HG03066 (cell line): ENCODE measurements around the gene DNALI1.
A peak's percentile ranks its signal among the peaks of the same experiment; 100 is the strongest.
"Not testable (repeated sequence)": the region's sequence is repeated elsewhere in the genome, so short reads cannot be mapped to it uniquely, and the experiment has no call there.

Experiments
- ATAC-seq: cut with Tn5 transposase; IDR thresholded peaks from one replicate; pipeline ENCODE4 v1.9.1; 2021; ENCODE audit warnings: low read depth; ENCODE audit not compliant: unreplicated experiment

Gene DNALI1

DNA sequence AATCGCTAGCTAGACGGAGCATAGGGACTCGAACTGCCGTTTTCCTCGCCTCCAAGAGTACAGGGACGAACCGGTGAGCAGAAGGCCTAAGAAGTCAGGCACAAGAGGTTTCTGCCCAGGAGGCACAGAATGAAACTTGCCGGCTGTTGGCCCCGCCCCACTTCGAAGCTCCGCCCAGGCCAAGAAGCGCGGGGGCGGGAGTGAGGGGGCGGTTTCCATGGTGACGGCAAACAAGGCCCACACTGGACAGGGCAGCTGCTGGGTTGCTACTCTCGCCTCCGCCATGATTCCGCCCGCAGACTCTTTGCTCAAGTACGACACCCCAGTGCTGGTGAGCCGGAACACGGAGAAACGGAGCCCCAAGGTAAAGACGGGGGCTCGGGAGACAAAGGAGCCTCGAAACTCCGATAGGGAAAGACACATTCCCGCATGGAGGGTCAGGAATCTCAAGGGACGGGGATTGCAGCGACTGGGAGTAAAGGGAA is at the start of gene DNALI1:
Gene DNALI1, plus strand, starts transcription at position 229 of the 485 bp plus-strand sequence. Its CDS starts 55 bp downstream, at position 284.
- no peak for ATAC-seq

- ATAC-seq: no peak
These were observed 47.6 kb upstream of the DNALI1 start for GRCh38 chr1:37509181-37509580.

DNA sequence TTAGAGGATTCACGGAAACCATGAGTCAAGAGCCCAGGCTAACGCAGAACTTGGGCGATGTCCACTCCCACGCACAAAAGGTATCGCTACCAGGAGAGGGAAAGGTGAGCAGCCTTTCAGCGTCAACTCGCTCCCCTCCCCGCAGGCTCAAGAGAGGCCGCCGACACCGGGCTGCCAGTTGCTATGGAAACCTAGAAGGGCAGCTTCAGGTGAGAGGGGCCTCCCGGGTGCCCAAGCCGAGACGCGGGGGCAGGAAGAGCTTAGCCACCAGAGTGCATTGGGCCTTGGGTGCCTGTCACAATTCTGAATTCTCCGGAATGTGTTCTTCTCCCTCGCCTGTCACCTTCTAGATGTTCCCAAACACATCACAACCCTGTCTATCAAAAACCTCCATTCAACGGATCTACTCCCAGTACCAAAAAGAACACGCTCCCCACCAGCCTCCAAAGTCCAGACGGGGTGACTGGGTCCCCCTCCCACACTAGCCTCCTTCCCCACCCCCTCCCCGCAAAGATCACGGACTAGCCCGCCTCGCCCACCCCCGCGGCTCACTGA is 42.9 kb upstream of the DNALI1 start:
- ATAC-seq: no peak

GRCh38 chr1:37514350-37515184 is 42.2 kb upstream of the DNALI1 start, which contains the start of gene MEAF6:
Gene MEAF6, minus strand, starts transcription at chr1:37514766. Its CDS starts 20 bp downstream, at chr1:37514746.
- ATAC-seq: peak; percentile 87

- ATAC-seq: no peak
These were observed 41.3 kb upstream of the DNALI1 start for GRCh38 chr1:37515185-37516034.

DNA sequence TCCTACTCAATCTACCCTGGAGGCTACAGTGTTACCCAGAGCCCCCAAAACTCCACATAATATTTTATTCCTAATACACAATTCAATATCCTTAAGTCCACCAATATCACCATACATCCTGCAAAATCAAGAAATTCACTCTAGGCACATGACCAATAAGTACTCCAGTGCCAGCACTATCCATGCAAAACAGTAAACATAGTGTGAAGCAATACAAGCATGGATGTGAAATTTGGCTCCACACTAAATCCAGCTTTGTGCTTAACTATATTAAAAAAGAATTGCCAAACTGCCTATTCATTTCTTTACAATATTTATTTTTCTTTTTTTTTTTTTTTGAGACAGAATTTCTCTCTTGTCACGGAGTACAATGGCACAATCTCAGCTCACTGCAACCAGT is 39.2 kb upstream of the DNALI1 start:
- ATAC-seq: no peak

DNA sequence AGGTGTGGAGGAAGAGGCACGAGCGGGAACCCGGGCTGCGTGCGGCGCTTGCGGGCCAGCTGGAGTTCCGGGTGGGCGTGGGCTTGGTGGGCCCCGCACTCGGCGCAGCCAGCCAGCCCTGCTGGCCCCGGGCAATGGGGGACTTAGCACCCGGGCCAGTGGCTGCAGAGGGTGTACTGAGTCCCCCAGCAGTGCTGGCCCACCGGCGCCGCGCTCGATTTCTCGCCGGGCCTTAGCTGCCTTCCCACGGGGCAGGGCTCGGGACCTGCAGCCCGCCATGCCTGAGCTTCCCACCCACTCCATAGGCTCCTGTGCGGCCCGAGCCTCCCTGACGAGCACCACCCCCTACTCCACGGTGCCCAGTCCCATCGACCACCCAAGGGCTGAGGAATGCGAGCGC is 38.5 kb upstream of the DNALI1 start:
- ATAC-seq: not testable (repeated sequence)

GRCh38 chr1:37518929-37519328 is 37.8 kb upstream of the DNALI1 start:
- ATAC-seq: not testable (repeated sequence)

GRCh38 chr1:37519613-37520012 is 37.1 kb upstream of the DNALI1 start:
- ATAC-seq: no peak

DNA sequence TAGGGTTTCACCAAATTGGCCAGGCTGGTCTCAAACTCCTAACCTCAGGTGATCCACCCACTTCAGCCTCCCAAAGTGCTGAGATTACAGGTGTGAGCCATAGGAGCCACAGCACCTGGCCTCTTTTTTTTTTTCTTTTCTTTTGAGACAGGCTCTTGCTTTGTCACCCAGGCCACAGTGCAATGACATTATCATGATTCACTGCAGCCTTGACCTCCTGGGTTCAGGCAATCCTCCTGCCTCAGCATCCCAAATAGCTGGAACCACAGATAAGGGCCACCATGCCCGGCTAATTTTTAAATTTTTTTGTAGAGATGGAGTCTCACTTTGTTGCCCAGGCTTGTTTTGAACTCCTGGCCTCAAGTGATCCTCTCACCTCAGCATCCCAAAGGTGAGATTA is 26.9 kb upstream of the DNALI1 start:
- ATAC-seq: not testable (repeated sequence)

- not testable (repeated sequence) for ATAC-seq
These were observed 24.2 kb upstream of the DNALI1 start for GRCh38 chr1:37532418-37533156.

GRCh38 chr1:37533317-37534093 is 23.2 kb upstream of the DNALI1 start:
- ATAC-seq: no peak

- ATAC-seq: no peak
These were observed 19.4 kb upstream of the DNALI1 start for GRCh38 chr1:37537378-37537777.

DNA sequence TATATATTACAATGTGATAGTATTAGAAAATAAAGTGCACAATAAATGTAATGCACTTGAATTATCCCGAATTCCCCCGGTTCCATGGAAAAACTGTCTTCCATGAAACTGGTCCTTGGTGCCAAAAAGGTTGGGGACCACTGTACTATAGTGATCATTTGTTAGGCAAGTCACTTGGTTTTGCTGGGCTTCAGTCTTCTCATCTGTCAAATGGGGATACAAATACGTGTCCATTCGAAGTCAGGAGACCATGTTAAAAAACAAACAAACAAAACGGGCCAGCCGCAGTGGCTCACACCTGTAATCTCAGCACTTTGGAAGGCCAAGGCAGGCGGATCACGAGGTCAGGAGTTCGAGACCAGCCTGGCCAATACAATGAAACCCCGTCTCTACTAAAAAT is 17.6 kb upstream of the DNALI1 start:
- ATAC-seq: not testable (repeated sequence)

- no peak for ATAC-seq
These were observed 16.5 kb upstream of the DNALI1 start for GRCh38 chr1:37540036-37540785.

DNA sequence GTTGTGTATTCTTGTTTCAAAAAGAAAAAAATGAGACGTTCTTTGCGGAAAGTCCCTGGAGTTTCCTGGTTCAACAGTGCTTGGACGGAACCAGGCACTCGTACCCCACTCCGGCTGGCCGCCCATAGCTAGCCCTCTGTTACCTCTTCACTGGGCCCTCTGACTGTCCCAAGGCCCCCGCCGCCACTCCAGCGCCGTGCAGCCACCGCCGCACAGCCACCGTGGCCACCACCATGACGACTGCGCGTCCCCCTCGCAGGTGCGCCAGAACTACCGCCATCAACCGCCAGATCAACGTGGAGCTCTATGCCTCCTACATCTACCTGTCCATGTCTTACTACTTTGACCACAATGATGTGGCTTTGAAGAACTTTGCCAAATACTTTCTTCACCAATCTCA is 12.2 kb upstream of the DNALI1 start:
- no peak for ATAC-seq

- ATAC-seq: no peak
These were observed 11.7 kb upstream of the DNALI1 start for GRCh38 chr1:37545019-37545418.

DNA sequence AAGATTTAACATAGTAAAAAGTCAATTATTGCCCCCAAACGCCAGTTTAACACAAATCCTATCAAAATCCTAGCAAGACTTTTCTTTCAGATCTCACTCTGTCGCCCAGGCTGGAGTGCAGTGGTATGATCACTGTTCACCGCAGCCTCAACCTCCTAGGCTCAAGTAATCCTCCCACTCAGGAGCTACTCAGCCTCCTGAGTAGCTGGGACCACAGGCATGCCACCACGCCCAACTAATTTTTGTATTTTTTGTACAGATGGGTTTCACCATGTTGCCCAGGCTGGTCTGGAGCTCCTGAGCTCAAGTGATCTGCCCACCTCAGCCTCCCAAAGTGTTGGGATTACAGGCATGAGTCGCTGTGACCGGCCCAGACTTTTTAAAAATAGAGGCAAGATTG is 7.4 kb upstream of the DNALI1 start:
- ATAC-seq: no peak

DNA sequence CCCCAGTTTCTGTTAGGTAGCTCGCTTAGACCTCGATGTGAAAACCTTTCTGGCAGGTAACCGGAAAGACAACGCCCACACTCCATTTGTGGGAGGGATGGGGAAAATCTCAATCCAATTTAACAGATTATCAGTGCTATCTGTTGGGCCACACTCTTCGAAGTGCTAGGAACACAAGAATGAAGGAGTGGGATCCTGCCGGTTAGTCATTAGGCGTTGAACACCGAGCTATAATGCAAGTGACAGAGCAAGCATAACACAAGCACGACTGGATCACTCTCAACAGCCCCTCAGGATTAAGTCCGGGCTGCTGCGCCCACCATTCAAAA is 3.2 kb upstream of the DNALI1 start:
- peak; percentile 21 for ATAC-seq
